ENCODE data around the gene PA2G4. TPM values are rescaled to one million over a fixed set of nuclear protein-coding genes. Genes with fewer than 3 reads are reported as not detected.
A peak's percentile ranks its signal among the peaks of the same experiment; 100 is the strongest.
"Not testable (repeated sequence)": the region's sequence is repeated elsewhere in the genome, so short reads cannot be mapped to it uniquely, and the experiment has no call there.

PA2G4 gene
- total RNA-seq, 5 donors from 2014 or later (not counting 1 experiment from before 2014, with no cell fraction given): 67.5 to 113 (median 104) TPM

GRCh38 chr12:56156464-56157200 lies 52.3 kb downstream of the PA2G4 start:
- Mint-ChIP-seq H3K27ac (peak overlapping the region; percentile 92 to 94), H3K4me1 (peaks cover 48 to 70% (median 62%) of the 10 kb centered on the region in 3 donors), H3K4me3 (peak overlapping the region; percentile 89 to 99 (median 97)), H3K36me3 (peaks cover 29% of the 10 kb centered on the region)
- H3K9me3 Mint-ChIP-seq; DNase-seq; H3K4me3 ChIP-seq (ENCODE audit: control insufficient read depth in 1 of 2, extremely low read depth in 1 of 2, low read length in 1 of 2); H3K27ac ChIP-seq (ENCODE audit: low read length); POLR2A ChIA-PET; H3K27me3 Mint-ChIP-seq; ATAC-seq (replicated peaks in 1 of 4); H3K27me3 ChIP-seq (replicated peaks in 1 of 2; ENCODE audit: control insufficient read depth in 2 of 2, extremely low read depth in 1 of 2, insufficient read depth in 2 of 2, low read length in 1 of 2); H3K9me3 ChIP-seq: not testable (repeated sequence)
- WGBS (ENCODE audit: insufficient coverage): 97% methylated on average over 12 of the region's 21 CpGs
- Histone ChIP-seq H3K36me3 (ENCODE audit: control insufficient read depth in 2 of 2, extremely low read depth in 1 of 2, insufficient read depth in 1 of 2, low read length in 1 of 2) (peaks cover 6 to 23% of the 10 kb centered on the region in 2 donors), H3K4me1 (ENCODE audit: control insufficient read depth in 1 of 2, extremely low read depth in 1 of 2, insufficient read depth in 2 of 2, low read length in 2 of 2) (peaks cover 21 to 53% of the 10 kb centered on the region in 2 experiments)
- CTCF ChIA-PET: interaction anchor here in 1 of 2 donors (0.7 kb wide), 1 partner anchor 305 kb away, joined by 3 read pairs; no protein-coding TSS in a partner anchor

GRCh38 chr12:56157201-56158028 lies 53.1 kb downstream of the PA2G4 start:
- CTCF ChIA-PET: interaction anchor here in 1 of 2 donors (0.7 to 3.0 kb wide), 2 partner anchors 30 to 306 kb away, joined by 3 to 10 read pairs; partner anchors contain the start of gene ESYT1
- Mint-ChIP-seq H3K4me3 (peak overlapping the region; percentile 89 to 99 (median 97)), H3K36me3 (peaks cover 29% of the 10 kb centered on the region), H3K4me1 (peaks cover 48 to 64% (median 61%) of the 10 kb centered on the region in 3 donors), H3K9me3 (no peaks in the 10 kb centered on the region), H3K27ac (peak overlapping the region; percentile 92 to 94), H3K27me3 (no peaks in the 10 kb centered on the region)
- Histone ChIP-seq H3K9me3 (no peaks in the 10 kb centered on the region), H3K36me3 (ENCODE audit: control insufficient read depth in 2 of 2, extremely low read depth in 1 of 2, insufficient read depth in 1 of 2, low read length in 1 of 2) (peaks cover 6 to 31% of the 10 kb centered on the region in 2 donors), H3K4me1 (ENCODE audit: control insufficient read depth in 1 of 2, extremely low read depth in 1 of 2, insufficient read depth in 2 of 2, low read length in 2 of 2) (peaks cover 21 to 55% of the 10 kb centered on the region in 2 experiments), H3K27me3 (replicated peaks in 1 of 2; ENCODE audit: control insufficient read depth in 2 of 2, extremely low read depth in 1 of 2, insufficient read depth in 2 of 2, low read length in 1 of 2) (no peaks in the 10 kb centered on the region), H3K27ac (ENCODE audit: low read length) (peak overlapping the region; percentile 93), H3K4me3 (ENCODE audit: control insufficient read depth in 1 of 2, extremely low read depth in 1 of 2, low read length in 1 of 2) (peak overlapping the region; percentile 63 to 91)
- DNase-seq: peak; percentile 19 to 73 (median 46)
- WGBS (ENCODE audit: insufficient coverage): 25% methylated on average over 39 of the region's 45 CpGs
- ATAC-seq (replicated peaks in 1 of 4): peak; percentile 53 to 61 (median 56)
- POLR2A ChIA-PET: no interaction called here

GRCh38 chr12:56158029-56158925 lies 53.9 kb downstream of the PA2G4 start, which contains the start of gene MYL6:
TSS of gene MYL6 (plus strand) at chr12:56158359. CDS start at chr12:56158402, 43 bp downstream.
- H3K4me1 ChIP-seq (ENCODE audit: control insufficient read depth in 1 of 2, extremely low read depth in 1 of 2, insufficient read depth in 2 of 2, low read length in 2 of 2): peaks cover 18 to 51% of the 10 kb centered on the region in 2 experiments
- Mint-ChIP-seq H3K4me1 (peaks cover 42 to 56% (median 56%) of the 10 kb centered on the region in 3 donors), H3K27ac (peak within 1 kb of the TSS; percentile 94 to 98), H3K9me3 (no peaks in the 10 kb centered on the region), H3K27me3 (no peaks in the 10 kb centered on the region), H3K36me3 (peaks cover 30% of the 10 kb centered on the region), H3K4me3 (peak within 1 kb of the TSS; percentile 89 to 99 (median 97))
- ATAC-seq (replicated peaks in 1 of 4) (peak; percentile 85 to 88 (median 86)), DNase-seq (peak; percentile 65 to 97 (median 90))
- ChIA-PET CTCF (interaction anchor here in 1 of 2 donors (0.9 to 3.0 kb wide), 4 partner anchors 22 to 64 kb away, joined by 3 to 10 read pairs (median 7); partner anchors contain the start of genes ESYT1 and SMARCC2), POLR2A (interaction anchor here in 1 of 2 donors (0.5 to 1.7 kb wide), 3 partner anchors 30 to 56 kb away, joined by 3 to 9 read pairs (median 5); partner anchors contain the start of genes ESYT1 and RPL41)
- peaks cover 6 to 39% of the 10 kb centered on the region in 2 donors for H3K36me3 ChIP-seq (ENCODE audit: control insufficient read depth in 2 of 2, extremely low read depth in 1 of 2, insufficient read depth in 1 of 2, low read length in 1 of 2)
- WGBS (ENCODE audit: insufficient coverage): 0% methylated on average over 17 of the region's 30 CpGs
- H3K9me3 ChIP-seq: no peaks in the 10 kb centered on the region
- peak within 1 kb of the TSS; percentile 93 for H3K27ac ChIP-seq (ENCODE audit: low read length)
- peak within 1 kb of the TSS; percentile 91 to 99 for H3K4me3 ChIP-seq (ENCODE audit: control insufficient read depth in 1 of 2, extremely low read depth in 1 of 2, low read length in 1 of 2)
- no peaks in the 10 kb centered on the region for H3K27me3 ChIP-seq (replicated peaks in 1 of 2; ENCODE audit: control insufficient read depth in 2 of 2, extremely low read depth in 1 of 2, insufficient read depth in 2 of 2, low read length in 1 of 2)

GRCh38 chr12:56158926-56159461 lies 54.6 kb downstream of the PA2G4 start:
- H3K9me3 Mint-ChIP-seq: no peaks in the 10 kb centered on the region
- H3K4me3 Mint-ChIP-seq: peak overlapping the region; percentile 89 to 99 (median 97)
- peaks cover 46 to 57% (median 56%) of the 10 kb centered on the region in 3 donors for H3K4me1 Mint-ChIP-seq
- peaks cover 36% of the 10 kb centered on the region for H3K36me3 Mint-ChIP-seq
- peak overlapping the region; percentile 94 to 98 for H3K27ac Mint-ChIP-seq
- ChIA-PET POLR2A (interaction anchor here in 1 of 2 donors (0.6 to 1.7 kb wide), 5 partner anchors 31 to 330 kb away, joined by 3 to 5 read pairs (median 3); partner anchors contain the start of genes ESYT1, RAB5B and SMARCC2), CTCF (interaction anchor here in 1 of 2 donors (0.5 to 3.0 kb wide), 6 partner anchors 22 to 129 kb away, joined by 3 to 10 read pairs (median 4); partner anchors contain the start of genes ESYT1, SMARCC2 and ZC3H10)
- H3K9me3 ChIP-seq: no peaks in the 10 kb centered on the region
- no peaks in the 10 kb centered on the region for H3K27me3 Mint-ChIP-seq
- DNase-seq (peak in 4 of 35 experiments; percentile 9 to 35 (median 22)), ATAC-seq (replicated peaks in 1 of 4) (no peak)
- H3K4me1 ChIP-seq (ENCODE audit: control insufficient read depth in 1 of 2, extremely low read depth in 1 of 2, insufficient read depth in 2 of 2, low read length in 2 of 2): peaks cover 18 to 51% of the 10 kb centered on the region in 2 experiments
- H3K4me3 ChIP-seq (ENCODE audit: control insufficient read depth in 1 of 2, extremely low read depth in 1 of 2, low read length in 1 of 2): peak overlapping the region; percentile 91 to 99
- H3K27ac ChIP-seq (ENCODE audit: low read length): peak overlapping the region; percentile 93
- WGBS (ENCODE audit: insufficient coverage): 0% methylated on average over 2 of the region's 6 CpGs
- peaks cover 8 to 46% of the 10 kb centered on the region in 2 donors for H3K36me3 ChIP-seq (ENCODE audit: control insufficient read depth in 2 of 2, extremely low read depth in 1 of 2, insufficient read depth in 1 of 2, low read length in 1 of 2)
- no peaks in the 10 kb centered on the region for H3K27me3 ChIP-seq (replicated peaks in 1 of 2; ENCODE audit: control insufficient read depth in 2 of 2, extremely low read depth in 1 of 2, insufficient read depth in 2 of 2, low read length in 1 of 2)

- peak overlapping the region; percentile 91 to 99 for H3K4me3 ChIP-seq (ENCODE audit: control insufficient read depth in 1 of 2, extremely low read depth in 1 of 2, low read length in 1 of 2)
- Mint-ChIP-seq H3K4me3 (peak overlapping the region; percentile 89 to 99 (median 97)), H3K27ac (peak overlapping the region; percentile 94 to 98), H3K9me3 (no peaks in the 10 kb centered on the region), H3K36me3 (peaks cover 42% of the 10 kb centered on the region), H3K4me1 (peaks cover 46 to 57% (median 56%) of the 10 kb centered on the region in 3 donors), H3K27me3 (no peaks in the 10 kb centered on the region)
- DNase-seq: no peak
- H3K27ac ChIP-seq (ENCODE audit: low read length): peak overlapping the region; percentile 93
- ATAC-seq (replicated peaks in 1 of 4): no peak
- ChIA-PET CTCF (interaction anchor here in 1 of 2 donors (0.5 to 3.0 kb wide), 5 partner anchors 8 to 128 kb away, joined by 3 to 10 read pairs (median 5); partner anchors contain the start of genes ESYT1, MYL6B, SMARCC2 and ZC3H10), POLR2A (interaction anchor here (0.5 to 1.7 kb wide), 7 partner anchors 30 to 329 kb away, joined by 3 to 5 read pairs (median 3); partner anchors contain the start of genes ESYT1 (in 1 of the 2), RAB5B (in 1 of the 2), RNF41 (in 1 of the 2) and RPL41 (in 1 of the 2))
- 3% methylated on average over 4 of the region's 8 CpGs for WGBS (ENCODE audit: insufficient coverage)
- H3K36me3 ChIP-seq (ENCODE audit: control insufficient read depth in 2 of 2, extremely low read depth in 1 of 2, insufficient read depth in 1 of 2, low read length in 1 of 2): peaks cover 8 to 53% of the 10 kb centered on the region in 2 donors
- peaks cover 18 to 51% of the 10 kb centered on the region in 2 experiments for H3K4me1 ChIP-seq (ENCODE audit: control insufficient read depth in 1 of 2, extremely low read depth in 1 of 2, insufficient read depth in 2 of 2, low read length in 2 of 2)
- no peaks in the 10 kb centered on the region for H3K9me3 ChIP-seq
- no peaks in the 10 kb centered on the region for H3K27me3 ChIP-seq (replicated peaks in 1 of 2; ENCODE audit: control insufficient read depth in 2 of 2, extremely low read depth in 1 of 2, insufficient read depth in 2 of 2, low read length in 1 of 2)
These were observed 55.3 kb downstream of the PA2G4 start for GRCh38 chr12:56159482-56160192.

Data from T-cell (primary cell).